Right lung (tissue), 5 donors: ENCODE results near the gene FBXW5. TPM values are rescaled to one million over a fixed set of nuclear protein-coding genes. Genes with fewer than 3 reads are reported as not detected.

ENCODE experiments used
- DNase-seq, 2 donors: peaks; one replicate each; pipeline ENCODE4 v3.0.0-alpha.2; 2013
- polyA plus RNA-seq, 5 donors: library from polyadenylated mRNA; unstranded; fragments of 120-200 nt; gene quantifications; one replicate each; pipeline versions ENCODE4 v1.2.1 to v1.2.3, GENCODE V29; 2013; ENCODE audit warnings: inconsistent platforms in 1 of 5, low replicate concordance in 1 of 5; ENCODE audit not compliant: insufficient read length in 5 of 5, insufficient read depth in 1 of 5

FBXW5 gene
- polyA plus RNA-seq, 5 donors: 28.1 to 74.7 (median 42.7) TPM

- DNase-seq: no peak
Measured at GRCh38 chr9:136939431-136939995, 5.0 kb downstream of the FBXW5 start.

GRCh38 chr9:136937186-136938001, 7.1 kb downstream of the FBXW5 start:
- DNase-seq: no peak

GRCh38 chr9:136936645-136937170, 7.8 kb downstream of the FBXW5 start:
- DNase-seq: no peak

- no peak for DNase-seq
Measured at GRCh38 chr9:136935651-136936050, 8.9 kb downstream of the FBXW5 start.

GRCh38 chr9:136934277-136934676, 10.3 kb downstream of the FBXW5 start:
- DNase-seq: no peak

- DNase-seq: no peak
Measured at GRCh38 chr9:136931611-136932130, 12.9 kb downstream of the FBXW5 start.

GRCh38 chr9:136930014-136930413, 14.5 kb downstream of the FBXW5 start:
- DNase-seq: no peak

- DNase-seq: no peak
Measured at GRCh38 chr9:136928591-136928990, 15.9 kb downstream of the FBXW5 start.

GRCh38 chr9:136927343-136928271, 16.9 kb downstream of the FBXW5 start:
- no peak for DNase-seq

- no peak for DNase-seq
Measured at GRCh38 chr9:136926749-136927148, 17.8 kb downstream of the FBXW5 start.

GRCh38 chr9:136926154-136926704, 18.3 kb downstream of the FBXW5 start:
- no peak for DNase-seq

GRCh38 chr9:136925414-136926153, 19.0 kb downstream of the FBXW5 start:
- no peak for DNase-seq

GRCh38 chr9:136923881-136924280, 20.7 kb downstream of the FBXW5 start:
- no peak for DNase-seq

GRCh38 chr9:136922540-136922939, 22.0 kb downstream of the FBXW5 start:
- no peak for DNase-seq

GRCh38 chr9:136921718-136922117, 22.8 kb downstream of the FBXW5 start:
- no peak for DNase-seq

GRCh38 chr9:136921307-136921706, 23.2 kb downstream of the FBXW5 start:
- no peak for DNase-seq

- no peak for DNase-seq
Measured at GRCh38 chr9:136920734-136921231, 23.8 kb downstream of the FBXW5 start.

GRCh38 chr9:136920069-136920468, 24.5 kb downstream of the FBXW5 start:
- DNase-seq: no peak

- no peak for DNase-seq
Measured at GRCh38 chr9:136917902-136918301, 26.6 kb downstream of the FBXW5 start.

- DNase-seq: no peak
Measured at GRCh38 chr9:136916330-136917184, 28.0 kb downstream of the FBXW5 start.
